ENCODE measurements around the gene PPIL3.

- TF ChIP-seq CTCF (IDR thresholded peaks at IDR 0.05): peak in 5 of 6 experiments; percentile 35 to 78 (median 75)
- TF ChIP-seq POLR2A (IDR thresholded peaks at IDR 0.05): no peak
These were observed 16.9 kb upstream of the PPIL3 start for GRCh38 chr2:200905618-200906296.
